Uterus (tissue), 4 donors: ENCODE data around the gene LRTM2. TPM values are rescaled to one million over a fixed set of nuclear protein-coding genes. Genes with fewer than 3 reads are reported as not detected.

Experiments
- DNase-seq, 2 donors: peaks; one replicate each; pipeline ENCODE4 v3.0.0-alpha.2; 2019 to 2020
- H3K27ac ChIP-seq, 2 donors: fragments of 200-600 bp; sonication (generic); 1 replicate in 1 of 2; 2 replicates in 1 of 2; pipeline ENCODE4 v1.5.1; 2016 to 2018
- H3K27me3 ChIP-seq, 2 donors: fragments of 200-600 bp; sonication (generic); one replicate each; pipeline ENCODE4 v1.5.1; 2018 to 2019; ENCODE audit warnings: control low read depth in 1 of 2
- H3K36me3 ChIP-seq, 2 donors: fragments of 200-600 bp; sonication (generic); one replicate each; pipeline ENCODE4 v1.5.1; 2019; ENCODE audit warnings: control low read depth in 1 of 2
- H3K4me1 ChIP-seq, 2 donors: fragments of 200-600 bp; sonication (generic); one replicate each; pipeline ENCODE4 v1.5.1; 2018 to 2019; ENCODE audit warnings: control low read depth in 1 of 2
- H3K4me3 ChIP-seq, 2 donors: fragments of 200-600 bp; sonication (generic); 1 replicate in 1 of 2; 2 replicates in 1 of 2; pipeline ENCODE4 v1.5.1; 2018 to 2019; ENCODE audit warnings: mild to moderate bottlenecking in 1 of 2
- H3K9me3 ChIP-seq, 2 donors: fragments of 200-600 bp; sonication (generic); one replicate each; pipeline ENCODE4 v1.5.1; 2019; ENCODE audit warnings: control low read depth in 1 of 2
- CTCF ChIP-seq, 4 experiments: fragments of 200-600 bp in 2 of 4; fragments of 450-650 bp in 2 of 4; sonication (generic) in 2 of 4; IDR thresholded peaks; one replicate each; pipeline ENCODE4 v1.5.1; 2016 to 2019; ENCODE audit warnings: antibody characterized with exemption in 4 of 4, mild to moderate bottlenecking in 2 of 4, moderate library complexity in 1 of 4
- POLR2A ChIP-seq, 2 donors: fragments of 450-650 bp; IDR thresholded peaks; one replicate each; pipeline ENCODE4 v1.6.1; 2016; ENCODE audit warnings: antibody characterized with exemption in 2 of 2, mild to moderate bottlenecking in 1 of 2, moderate library complexity in 1 of 2
- intact Hi-C: fragments of 100-400 bp; cut with DNase I; formaldehyde crosslinking; loops from one replicate; pipeline ENCODE4 v1.15.1; 2023; ENCODE audit warnings: low total_unique reads
- total RNA-seq, 4 donors: library from RNA; depleted of rRNA in 3 of 4; stranded (reverse); fragments of >200 nt in 3 of 4; gene quantifications; one replicate each; pipeline versions ENCODE4 v1.1.0 to v1.2.4, GENCODE V29; 2014 to 2023
- donor health status: DM: yes; HTN: yes; CAD: no.

Gene LRTM2
- total RNA-seq, 4 donors from 2014 or later: not detected

- Histone ChIP-seq H3K27ac (no peak overlapping the region), H3K36me3 (no peaks in the 10 kb centered on the region), H3K9me3 (no peaks in the 10 kb centered on the region), H3K4me3 (no peak overlapping the region), H3K4me1 (peaks cover 0 to 7% of the 10 kb centered on the region in 2 donors), H3K27me3 (no peaks in the 10 kb centered on the region)
- intact Hi-C loops: loop anchor here (5.0 to 10.0 kb wide), 3 partner anchors 137 to 785 kb away; no protein-coding TSS in a partner anchor
- no peak for DNase-seq
- TF ChIP-seq POLR2A (IDR thresholded peaks at IDR 0.05) (no peak), CTCF (IDR thresholded peaks at IDR 0.05) (no peak)
Measured at GRCh38 chr12:1799882-1800400, 20.4 kb upstream of the LRTM2 start.

- Histone ChIP-seq H3K27me3 (no peaks in the 10 kb centered on the region), H3K4me3 (no peak overlapping the region), H3K27ac (no peak overlapping the region), H3K9me3 (no peaks in the 10 kb centered on the region), H3K36me3 (no peaks in the 10 kb centered on the region), H3K4me1 (peaks cover 0 to 3% of the 10 kb centered on the region in 2 donors)
- TF ChIP-seq CTCF (IDR thresholded peaks at IDR 0.05) (peak in 2 of 4 experiments; percentile 29 to 47), POLR2A (IDR thresholded peaks at IDR 0.05) (no peak)
- intact Hi-C loops: no loop called here
- peak in 1 of 2 donors; percentile 49 for DNase-seq
Measured at GRCh38 chr12:1800401-1801302, 19.7 kb upstream of the LRTM2 start.

GRCh38 chr12:1801303-1801975 is 18.9 kb upstream of the LRTM2 start:
- Histone ChIP-seq H3K36me3 (no peaks in the 10 kb centered on the region), H3K4me1 (no peaks in the 10 kb centered on the region), H3K27me3 (no peaks in the 10 kb centered on the region), H3K27ac (no peak overlapping the region), H3K4me3 (no peak overlapping the region), H3K9me3 (no peaks in the 10 kb centered on the region)
- no peak for TF ChIP-seq CTCF (IDR thresholded peaks at IDR 0.05)
- no peak for TF ChIP-seq POLR2A (IDR thresholded peaks at IDR 0.05)
- intact Hi-C loops: no loop called here
- peak; percentile 12 to 15 for DNase-seq

- no peaks in the 10 kb centered on the region for H3K27me3 ChIP-seq
- DNase-seq: peak; percentile 9 to 14
- no peak overlapping the region for H3K4me3 ChIP-seq
- intact Hi-C loops: no loop called here
- no peaks in the 10 kb centered on the region for H3K4me1 ChIP-seq
- H3K36me3 ChIP-seq: no peaks in the 10 kb centered on the region
- H3K27ac ChIP-seq: no peak overlapping the region
- TF ChIP-seq CTCF (IDR thresholded peaks at IDR 0.05): no peak
- no peak for TF ChIP-seq POLR2A (IDR thresholded peaks at IDR 0.05)
- no peaks in the 10 kb centered on the region for H3K9me3 ChIP-seq
Measured at GRCh38 chr12:1803736-1804135, 16.6 kb upstream of the LRTM2 start.
